ENCODE measurements around the gene IRF6. TPM values are rescaled to one million over a fixed set of nuclear protein-coding genes. Genes with fewer than 3 reads are reported as not detected.

Gene IRF6
- total and polyA plus RNA-seq, 2 donors (not counting 1 experiment from before 2014, with no cell fraction given): 0.18 to 1.1 TPM

- intact Hi-C loops (cut with micrococcal nuclease): loop anchor here (1.0 to 5.0 kb wide), 6 partner anchors 10 to 581 kb away; partner anchors contain the start of genes C1orf74, HHAT and TRAF3IP3
- Mint-ChIP-seq H3K9me3 (ENCODE audit: insufficient read depth) (no peaks in the 10 kb centered on the region), H3K27ac (peak overlapping the region; percentile 22), H3K4me3 (peak overlapping the region; percentile 59), H3K27me3 (no peaks in the 10 kb centered on the region), H3K4me1 (peaks cover 26% of the 10 kb centered on the region)
- Histone ChIP-seq H3K36me3 (replicated peaks in 1 of 2; ENCODE audit: control extremely low read depth in 1 of 2, control insufficient read depth in 1 of 2, extremely low read depth in 1 of 2, insufficient read depth in 2 of 2, low read length in 1 of 2) (no peaks in the 10 kb centered on the region), H3K27me3 (replicated peaks in 1 of 4; ENCODE audit: control extremely low read depth in 1 of 4, control insufficient read depth in 3 of 4, insufficient read depth in 4 of 4, low read length in 3 of 4) (no peaks in the 10 kb centered on the region), H3K9me3 (ENCODE audit: control extremely low read depth in 1 of 3, control insufficient read depth in 2 of 3, insufficient read depth in 1 of 3, low read length in 2 of 3) (no peaks in the 10 kb centered on the region), H2AFZ (ENCODE audit: insufficient read depth, low read depth, low read length, poor library complexity, severe bottlenecking) (no peak overlapping the region), H3K4me2 (replicated peaks; ENCODE audit: low read depth, low read length, poor library complexity, severe bottlenecking) (no peak overlapping the region), H3K4me1 (ENCODE audit: control insufficient read depth in 2 of 2, insufficient read depth in 2 of 2, low read length in 2 of 2) (peaks cover 19 to 22% of the 10 kb centered on the region in 2 donors), H3K9ac (ENCODE audit: low read length) (no peak overlapping the region), H3K79me2 (ENCODE audit: control insufficient read depth, insufficient read depth, low read length) (no peaks in the 10 kb centered on the region), H3K27ac (ENCODE audit: low read length in 2 of 2) (no peak overlapping the region), H3K4me3 (ENCODE audit: control extremely low read depth in 1 of 5, extremely low read depth in 1 of 5, insufficient read depth in 1 of 5, low read depth in 2 of 5, low read length in 4 of 5) (no peak overlapping the region), H4K20me1 (ENCODE audit: control insufficient read depth, insufficient read depth, low read length, poor library complexity, severe bottlenecking) (no peaks in the 10 kb centered on the region)
- no peak for TF ChIP-seq EZH2 (IDR thresholded peaks at IDR 0.05; ENCODE audit: borderline replicate concordance, insufficient read depth, low read depth, low read length, poor library complexity, severe bottlenecking)
- TF ChIP-seq, protein P1, sequence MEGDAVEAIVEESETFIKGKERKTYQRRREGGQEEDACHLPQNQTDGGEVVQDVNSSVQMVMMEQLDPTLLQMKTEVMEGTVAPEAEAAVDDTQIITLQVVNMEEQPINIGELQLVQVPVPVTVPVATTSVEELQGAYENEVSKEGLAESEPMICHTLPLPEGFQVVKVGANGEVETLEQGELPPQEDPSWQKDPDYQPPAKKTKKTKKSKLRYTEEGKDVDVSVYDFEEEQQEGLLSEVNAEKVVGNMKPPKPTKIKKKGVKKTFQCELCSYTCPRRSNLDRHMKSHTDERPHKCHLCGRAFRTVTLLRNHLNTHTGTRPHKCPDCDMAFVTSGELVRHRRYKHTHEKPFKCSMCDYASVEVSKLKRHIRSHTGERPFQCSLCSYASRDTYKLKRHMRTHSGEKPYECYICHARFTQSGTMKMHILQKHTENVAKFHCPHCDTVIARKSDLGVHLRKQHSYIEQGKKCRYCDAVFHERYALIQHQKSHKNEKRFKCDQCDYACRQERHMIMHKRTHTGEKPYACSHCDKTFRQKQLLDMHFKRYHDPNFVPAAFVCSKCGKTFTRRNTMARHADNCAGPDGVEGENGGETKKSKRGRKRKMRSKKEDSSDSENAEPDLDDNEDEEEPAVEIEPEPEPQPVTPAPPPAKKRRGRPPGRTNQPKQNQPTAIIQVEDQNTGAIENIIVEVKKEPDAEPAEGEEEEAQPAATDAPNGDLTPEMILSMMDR (IDR thresholded peaks at IDR 0.05): no peak
- POLR2A ChIA-PET: no interaction called here
- no CpG with 5 or more reads among the region's 4 CpGs for WGBS (ENCODE audit: insufficient coverage)
- CTCF ChIA-PET: interaction anchor here (0.8 to 1.9 kb wide), 7 partner anchors 10 to 177 kb away, joined by 3 to 7 read pairs (median 5); no protein-coding TSS in a partner anchor
- DNase-seq: no peak
- no peak for ATAC-seq (ENCODE audit: low read depth)
Observed at GRCh38 chr1:209746451-209747165, 59.3 kb downstream of the IRF6 start.

DNA sequence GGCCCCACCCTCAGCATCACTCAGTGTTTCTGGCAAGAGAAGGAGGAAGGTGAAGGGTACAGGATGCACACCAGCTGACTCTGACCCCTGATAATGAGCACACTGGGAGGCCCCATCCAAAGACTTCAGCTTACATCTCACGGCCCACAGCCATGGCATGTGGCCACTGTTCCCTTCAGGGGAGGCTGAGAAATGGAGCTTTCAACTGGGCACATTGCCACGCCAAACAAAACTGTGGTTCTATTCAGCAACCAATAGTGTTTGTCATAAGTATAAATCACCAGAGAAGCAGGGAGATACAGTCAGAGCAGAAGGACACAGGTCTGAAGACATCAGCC lies 62.8 kb downstream of the IRF6 start:
- Histone ChIP-seq H3K4me1 (ENCODE audit: control insufficient read depth in 2 of 2, insufficient read depth in 2 of 2, low read length in 2 of 2) (peaks cover 3 to 9% of the 10 kb centered on the region in 2 donors), H3K27me3 (replicated peaks in 1 of 4; ENCODE audit: control extremely low read depth in 1 of 4, control insufficient read depth in 3 of 4, insufficient read depth in 4 of 4, low read length in 3 of 4) (no peaks in the 10 kb centered on the region), H3K9me3 (ENCODE audit: control extremely low read depth in 1 of 3, control insufficient read depth in 2 of 3, insufficient read depth in 1 of 3, low read length in 2 of 3) (no peaks in the 10 kb centered on the region), H3K79me2 (ENCODE audit: control insufficient read depth, insufficient read depth, low read length) (no peaks in the 10 kb centered on the region), H4K20me1 (ENCODE audit: control insufficient read depth, insufficient read depth, low read length, poor library complexity, severe bottlenecking) (no peaks in the 10 kb centered on the region), H3K4me3 (ENCODE audit: control extremely low read depth in 1 of 5, extremely low read depth in 1 of 5, insufficient read depth in 1 of 5, low read depth in 2 of 5, low read length in 4 of 5) (no peak overlapping the region), H3K9ac (ENCODE audit: low read length) (no peak overlapping the region), H2AFZ (ENCODE audit: insufficient read depth, low read depth, low read length, poor library complexity, severe bottlenecking) (peak overlapping the region; percentile 25), H3K36me3 (replicated peaks in 1 of 2; ENCODE audit: control extremely low read depth in 1 of 2, control insufficient read depth in 1 of 2, extremely low read depth in 1 of 2, insufficient read depth in 2 of 2, low read length in 1 of 2) (no peaks in the 10 kb centered on the region), H3K27ac (ENCODE audit: low read length in 2 of 2) (no peak overlapping the region), H3K4me2 (replicated peaks; ENCODE audit: low read depth, low read length, poor library complexity, severe bottlenecking) (no peak overlapping the region)
- intact Hi-C loops (cut with micrococcal nuclease): no loop called here
- Mint-ChIP-seq H3K4me3 (no peak overlapping the region), H3K27ac (no peak overlapping the region), H3K9me3 (ENCODE audit: insufficient read depth) (no peaks in the 10 kb centered on the region), H3K4me1 (peaks cover 14% of the 10 kb centered on the region), H3K27me3 (no peaks in the 10 kb centered on the region)
- ATAC-seq (ENCODE audit: low read depth): no peak
- ChIA-PET CTCF (interaction anchor here (0.5 to 1.5 kb wide), 5 partner anchors 12 to 565 kb away, joined by 3 to 4 read pairs (median 3); partner anchors contain the start of gene TRAF3IP3), POLR2A (interaction anchor here (0.6 kb wide), 1 partner anchor 29 kb away, joined by 3 read pairs; no protein-coding TSS in a partner anchor)
- DNase-seq: no peak
- no peak for TF ChIP-seq EZH2 (IDR thresholded peaks at IDR 0.05; ENCODE audit: borderline replicate concordance, insufficient read depth, low read depth, low read length, poor library complexity, severe bottlenecking)
- TF ChIP-seq, protein P1 (IDR thresholded peaks at IDR 0.05): no peak
- WGBS (ENCODE audit: insufficient coverage): 50% methylated on average over 1 of the region's 2 CpGs

Measured in B cell (primary cell).